Measurements from ENCODE around the gene CFDP1.
"Not testable (repeated sequence)": the region's sequence is repeated elsewhere in the genome, so short reads cannot be mapped to it uniquely, and the experiment has no call there.

CFDP1 gene

DNA sequence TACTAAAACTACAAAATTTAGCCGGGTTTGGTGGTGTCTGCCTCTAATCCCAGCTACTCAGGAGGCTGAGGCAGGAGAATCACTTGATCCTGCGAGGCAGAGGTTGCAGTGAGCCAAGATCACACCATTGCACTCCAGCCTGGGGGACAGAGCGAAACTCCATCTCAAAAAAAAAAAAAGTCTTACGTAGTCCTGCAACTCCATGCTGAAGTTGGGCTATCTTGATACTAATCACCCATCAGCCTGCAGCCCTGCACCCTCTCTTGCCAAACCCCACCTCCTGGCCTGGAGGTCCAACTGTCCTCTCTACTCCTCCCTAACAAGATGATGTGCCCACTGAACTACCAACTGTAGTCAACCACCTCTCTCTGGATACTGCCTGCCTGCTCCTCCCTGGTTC, 26.4 kb upstream of the CFDP1 start:
- no peak for DNase-seq (ENCODE audit: extremely low read depth in 1 of 2, low read depth in 1 of 2)

DNA sequence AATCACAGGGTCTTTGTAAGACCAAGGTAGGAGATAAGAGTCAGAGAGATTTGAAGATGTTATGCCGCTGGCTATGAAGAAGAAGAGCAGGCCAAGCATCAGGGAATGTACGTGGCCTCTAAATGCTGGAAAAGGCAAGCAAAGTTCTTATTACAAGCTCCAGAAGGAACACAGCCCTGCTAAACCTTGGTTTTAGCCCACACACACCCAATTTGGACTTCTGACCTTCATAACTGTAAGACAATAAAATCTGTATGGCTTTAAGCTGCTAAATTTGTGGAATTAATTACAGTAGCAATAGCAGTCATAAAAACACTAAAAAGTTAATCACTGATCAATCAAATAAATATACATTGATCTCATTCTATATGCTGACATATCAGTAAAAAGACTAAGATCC, 25.1 kb upstream of the CFDP1 start:
- no peak for DNase-seq (ENCODE audit: extremely low read depth in 1 of 2, low read depth in 1 of 2)

DNA sequence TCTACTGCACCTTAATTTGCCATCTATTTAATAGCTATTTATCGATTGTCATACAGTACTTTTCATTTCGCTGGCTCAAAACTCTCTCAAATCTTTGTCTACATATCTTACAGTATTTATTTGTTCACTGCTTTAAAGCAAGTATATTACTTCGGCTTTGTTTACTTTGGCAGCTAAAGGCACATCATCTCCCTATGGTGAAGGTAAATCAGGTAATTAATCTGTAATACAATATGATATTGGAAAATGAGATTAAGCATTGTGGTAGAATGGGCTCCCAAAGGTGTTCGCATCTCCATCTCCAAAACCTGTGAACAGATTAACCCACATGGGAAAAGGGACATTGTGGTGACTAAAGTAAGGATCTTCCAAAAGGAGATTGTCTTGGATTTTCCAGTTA, 24.7 kb upstream of the CFDP1 start:
- DNase-seq (ENCODE audit: extremely low read depth in 1 of 2, low read depth in 1 of 2): no peak

DNA sequence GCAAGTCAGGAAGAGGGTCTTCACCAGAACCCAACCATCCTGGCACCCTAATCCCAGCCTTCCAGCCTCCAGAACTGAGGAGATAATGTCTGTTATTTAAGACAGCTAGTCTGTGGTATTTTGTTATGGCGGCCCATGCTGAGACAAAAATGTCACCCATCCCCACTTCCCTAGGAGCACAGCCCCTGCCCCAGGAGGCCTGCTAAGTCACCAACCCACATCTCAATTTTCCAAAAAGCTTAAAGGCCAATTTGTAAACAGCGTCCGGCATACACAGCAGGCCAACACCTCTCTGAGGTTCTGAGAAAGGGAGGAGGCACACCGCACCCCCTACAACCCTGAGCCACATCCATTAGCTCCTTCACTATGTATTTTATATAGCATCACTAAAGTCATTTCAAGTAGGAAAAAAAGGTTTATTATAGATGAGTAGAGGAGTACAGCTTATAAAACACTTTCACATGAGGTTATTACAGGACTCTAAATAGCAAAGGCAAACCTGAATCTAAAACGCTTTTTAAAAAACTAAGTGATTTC, 24.2 kb upstream of the CFDP1 start:
- no peak for DNase-seq (ENCODE audit: extremely low read depth in 1 of 2, low read depth in 1 of 2)

DNA sequence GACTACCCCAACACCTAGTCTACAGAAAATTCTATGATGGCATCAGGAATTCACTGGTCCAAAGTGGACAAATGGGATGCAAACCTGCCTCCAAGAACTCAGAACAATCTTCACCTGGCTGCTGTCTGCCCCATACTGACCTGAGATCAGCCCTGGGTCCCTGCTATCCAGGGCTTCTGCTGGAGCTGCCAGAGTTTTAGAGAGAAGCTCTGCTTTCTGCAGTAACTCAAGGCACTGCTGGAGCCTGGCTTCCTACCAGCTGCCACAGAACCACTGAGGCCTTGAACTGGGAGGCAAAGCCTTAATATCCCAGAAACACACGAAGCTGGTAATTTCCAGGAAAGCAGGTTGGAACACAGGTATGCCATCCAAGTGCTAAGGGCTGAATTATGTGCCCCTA, 23.7 kb upstream of the CFDP1 start:
- DNase-seq (ENCODE audit: extremely low read depth in 1 of 2, low read depth in 1 of 2): no peak

DNA sequence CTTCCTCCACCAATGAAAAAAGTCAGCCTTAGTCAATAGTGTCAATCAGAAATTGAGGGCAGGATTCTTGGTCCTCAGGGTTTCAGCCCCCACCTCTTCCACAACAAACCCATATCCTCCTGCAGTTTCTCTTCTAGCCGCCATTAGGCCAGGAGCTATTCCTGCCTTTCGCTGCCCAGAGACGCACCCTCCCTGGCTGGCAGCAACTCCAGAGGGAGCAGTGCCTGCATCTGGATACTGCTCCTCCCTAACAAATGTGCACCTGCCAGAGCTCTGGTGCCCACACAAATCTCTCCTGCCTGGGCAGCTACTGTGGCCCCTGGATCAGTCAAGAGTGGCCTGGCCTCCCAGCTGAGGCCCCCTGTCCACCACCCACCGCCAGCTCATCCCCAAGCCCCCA, 23.2 kb upstream of the CFDP1 start:
- DNase-seq (ENCODE audit: extremely low read depth in 1 of 2, low read depth in 1 of 2): not testable (repeated sequence)

DNA sequence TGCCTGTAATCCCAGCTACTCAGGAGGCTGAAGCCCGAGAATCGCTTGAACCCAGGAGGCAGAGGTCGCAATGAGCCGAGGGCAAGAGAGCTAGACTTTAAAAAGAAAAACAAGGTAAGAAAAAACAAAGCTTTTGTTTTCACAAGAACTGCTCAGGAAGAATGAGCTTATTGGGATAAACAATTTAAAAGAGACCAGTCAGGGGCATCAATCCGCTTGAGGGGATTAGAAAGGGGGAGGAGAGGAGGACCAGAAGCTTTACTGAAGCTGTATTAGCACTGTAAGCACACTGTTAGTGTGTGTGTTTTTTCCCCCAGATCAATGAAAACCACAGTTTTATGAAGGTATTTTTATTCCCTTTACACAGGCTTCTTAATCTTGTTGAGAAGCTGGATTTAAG, 22.4 kb upstream of the CFDP1 start:
- DNase-seq (ENCODE audit: extremely low read depth in 1 of 2, low read depth in 1 of 2): no peak

DNA sequence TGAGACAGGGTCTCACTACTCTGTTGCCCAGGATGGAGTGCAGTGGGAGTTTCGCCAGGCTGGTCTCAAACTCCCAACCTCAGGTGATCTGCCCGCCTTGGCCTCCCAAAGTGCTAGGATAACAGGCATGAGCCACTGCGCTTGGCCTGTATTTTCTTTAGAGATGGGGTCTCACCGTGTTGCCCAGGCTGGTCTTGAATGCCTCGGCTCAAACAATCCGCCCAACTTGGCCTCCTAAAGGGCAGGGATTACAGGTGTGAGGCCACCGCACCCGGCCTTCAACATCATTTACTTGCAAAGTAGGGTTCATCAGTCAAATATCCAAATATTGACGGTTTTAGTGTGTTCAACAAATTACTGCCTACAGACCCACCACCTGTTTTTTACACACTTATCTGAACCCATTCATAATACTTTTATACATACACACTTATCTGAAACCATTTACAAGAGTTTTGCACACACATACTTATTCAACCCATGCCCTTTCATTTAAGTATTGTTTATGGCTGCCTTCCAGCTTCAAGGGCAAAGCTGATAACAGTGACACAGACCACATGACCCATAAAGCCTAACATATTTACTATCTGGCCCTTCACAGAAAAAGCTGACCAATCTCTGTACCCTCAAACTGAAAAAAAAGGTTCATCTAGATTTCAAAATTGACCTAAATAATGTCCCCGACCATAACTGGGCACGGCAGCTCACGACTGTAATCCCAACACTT, 19.3 kb upstream of the CFDP1 start:
- DNase-seq (ENCODE audit: extremely low read depth in 1 of 2, low read depth in 1 of 2): no peak

DNA sequence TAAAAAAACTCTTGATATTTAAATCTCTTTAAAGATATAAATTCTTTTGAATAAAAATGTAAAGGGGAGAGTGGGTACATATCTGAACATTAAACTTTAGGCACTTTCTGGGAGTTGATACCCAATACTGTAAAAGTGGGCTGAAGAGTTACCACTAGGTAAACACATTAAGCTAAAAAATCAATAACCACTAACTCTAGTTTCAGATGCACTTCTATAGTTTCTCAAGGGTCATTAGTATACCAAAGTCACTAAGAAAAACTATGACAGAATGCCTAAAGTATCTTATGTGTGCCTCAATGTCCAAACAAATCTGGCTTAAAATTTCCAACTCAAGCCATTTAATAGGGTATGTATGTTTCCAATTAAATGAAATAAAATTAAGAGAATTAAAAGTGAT, 13.1 kb upstream of the CFDP1 start:
- DNase-seq (ENCODE audit: extremely low read depth in 1 of 2, low read depth in 1 of 2): no peak

DNA sequence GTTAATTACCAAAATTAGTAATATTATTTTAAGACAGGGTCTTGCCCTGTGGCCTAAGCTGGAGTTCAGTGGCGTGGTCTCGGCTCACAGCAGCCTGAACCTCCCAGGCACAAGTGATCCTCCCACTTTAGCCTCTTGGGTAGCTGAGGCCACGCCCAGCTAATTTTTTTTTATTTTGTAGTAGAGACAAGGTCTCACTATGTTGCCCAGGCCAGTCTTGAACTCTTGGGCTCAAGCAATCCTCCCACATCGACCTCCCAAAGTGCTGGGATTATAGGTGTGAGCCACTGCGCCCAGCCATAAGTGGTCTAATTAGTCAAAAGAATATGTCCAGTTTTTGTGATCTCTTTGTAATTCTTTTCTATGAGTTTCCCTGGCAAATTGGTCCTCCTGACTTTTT, 12.0 kb upstream of the CFDP1 start:
- DNase-seq (ENCODE audit: extremely low read depth in 1 of 2, low read depth in 1 of 2): no peak

DNA sequence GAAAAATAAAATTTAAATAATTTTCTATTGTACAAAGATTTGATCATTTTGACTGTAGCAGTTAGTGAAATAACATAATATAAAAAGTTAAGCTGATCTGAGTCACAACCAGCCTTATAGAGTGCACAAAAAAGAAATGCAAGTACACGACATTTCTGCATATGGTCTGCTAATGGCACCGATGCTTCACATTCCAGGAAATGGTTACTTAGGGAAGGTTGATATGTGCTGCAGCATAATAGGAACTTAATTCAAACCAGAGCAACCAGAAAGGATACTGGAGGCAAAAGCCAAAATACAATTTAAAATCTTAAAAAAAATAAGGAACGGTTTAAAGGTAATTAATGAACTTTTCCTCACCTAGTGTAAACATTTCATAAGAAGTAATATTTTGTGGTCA, 10.0 kb upstream of the CFDP1 start:
- no peak for DNase-seq (ENCODE audit: extremely low read depth in 1 of 2, low read depth in 1 of 2)

DNA sequence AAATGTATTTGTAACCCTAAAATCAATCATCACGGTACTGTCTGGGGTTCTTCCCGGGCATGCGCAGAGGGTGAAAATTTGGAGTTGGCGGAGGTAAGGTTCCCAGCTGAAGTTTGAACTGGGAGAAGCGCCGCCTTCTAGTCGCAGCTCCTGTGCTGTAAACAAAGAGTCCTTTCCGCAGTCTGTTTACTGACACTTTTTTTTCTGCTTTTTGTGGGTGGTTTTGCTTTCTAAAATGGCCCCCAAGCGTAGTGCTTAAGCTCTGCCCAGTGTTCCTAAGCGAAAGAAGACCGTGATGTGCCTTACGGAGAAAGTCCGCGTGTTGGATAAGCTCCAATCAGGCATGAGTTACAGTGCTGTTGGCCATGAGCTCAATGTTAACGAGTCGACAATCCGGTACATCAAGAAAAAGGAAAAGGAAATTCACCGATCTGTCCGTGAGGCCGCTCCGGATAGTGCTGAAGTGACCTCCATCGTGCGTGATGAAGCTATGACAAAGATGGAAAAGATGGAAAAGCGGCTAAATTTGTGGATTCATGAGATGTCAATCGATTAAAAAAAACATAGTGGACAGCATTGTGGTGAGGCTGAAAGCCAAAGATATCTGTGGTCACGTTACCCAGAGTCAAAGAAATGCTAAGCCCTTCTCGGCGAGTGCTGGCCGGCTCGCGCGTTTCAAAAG, 570 bp upstream of the CFDP1 start:
- no peak for DNase-seq (ENCODE audit: extremely low read depth in 1 of 2, low read depth in 1 of 2)

DNA sequence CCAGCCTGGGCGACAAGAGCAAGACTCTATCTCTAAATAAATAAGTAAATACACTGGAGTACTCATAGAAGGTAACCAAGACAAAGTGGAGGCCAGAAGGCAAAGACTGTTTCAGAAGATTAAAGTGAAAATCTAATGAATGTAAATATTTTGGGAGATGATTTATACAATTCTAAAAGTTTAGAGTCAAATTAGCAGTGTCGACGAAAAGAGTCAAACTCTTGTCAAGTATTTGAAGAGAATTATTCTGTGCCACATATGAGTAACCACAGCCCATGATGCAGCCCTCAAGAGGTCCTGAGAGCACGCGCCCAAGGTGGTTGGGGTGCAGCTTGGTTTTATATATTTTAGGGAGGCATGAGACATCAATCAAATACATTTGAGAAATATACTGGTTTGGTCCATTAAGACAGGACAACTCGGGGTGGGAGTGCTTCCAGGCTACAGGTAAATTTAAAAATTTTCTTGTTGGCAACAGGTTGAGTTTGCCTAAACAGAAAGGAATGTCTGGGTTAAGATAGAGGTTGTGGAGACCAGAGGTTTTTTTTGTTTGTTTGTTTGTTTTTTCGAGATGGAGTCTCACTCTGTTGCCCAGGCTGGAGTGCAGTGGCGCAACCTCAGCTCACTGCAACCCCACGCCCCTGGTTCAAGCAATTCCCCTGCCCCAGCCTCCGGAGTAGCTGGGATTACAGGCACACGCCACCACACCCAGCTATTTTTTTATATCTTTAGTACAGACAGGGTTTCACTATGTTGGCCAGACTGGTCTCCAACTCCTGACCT, 3.5 kb downstream of the CFDP1 start:
- no peak for DNase-seq (ENCODE audit: extremely low read depth in 1 of 2, low read depth in 1 of 2)

DNA sequence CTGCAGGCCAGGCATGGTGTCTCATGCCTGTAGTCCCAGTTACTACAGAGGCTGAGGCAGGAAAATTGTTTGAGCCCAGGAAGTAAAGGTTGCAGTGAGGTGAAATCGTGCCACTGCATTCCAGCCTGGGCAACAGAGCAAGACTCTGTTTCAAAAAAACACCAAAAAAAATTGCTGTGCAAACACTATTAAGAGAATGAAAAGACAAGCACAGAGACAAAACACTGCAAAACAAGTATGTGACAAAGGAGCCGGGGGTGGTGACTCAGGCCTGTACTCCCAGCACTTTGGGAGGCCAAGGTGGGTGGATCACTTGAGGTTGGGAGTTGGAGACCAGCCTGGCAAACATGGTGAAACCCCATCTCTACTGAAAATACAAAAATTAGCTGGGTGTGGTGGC, 6.8 kb downstream of the CFDP1 start:
- DNase-seq (ENCODE audit: extremely low read depth in 1 of 2, low read depth in 1 of 2): not testable (repeated sequence)

DNA sequence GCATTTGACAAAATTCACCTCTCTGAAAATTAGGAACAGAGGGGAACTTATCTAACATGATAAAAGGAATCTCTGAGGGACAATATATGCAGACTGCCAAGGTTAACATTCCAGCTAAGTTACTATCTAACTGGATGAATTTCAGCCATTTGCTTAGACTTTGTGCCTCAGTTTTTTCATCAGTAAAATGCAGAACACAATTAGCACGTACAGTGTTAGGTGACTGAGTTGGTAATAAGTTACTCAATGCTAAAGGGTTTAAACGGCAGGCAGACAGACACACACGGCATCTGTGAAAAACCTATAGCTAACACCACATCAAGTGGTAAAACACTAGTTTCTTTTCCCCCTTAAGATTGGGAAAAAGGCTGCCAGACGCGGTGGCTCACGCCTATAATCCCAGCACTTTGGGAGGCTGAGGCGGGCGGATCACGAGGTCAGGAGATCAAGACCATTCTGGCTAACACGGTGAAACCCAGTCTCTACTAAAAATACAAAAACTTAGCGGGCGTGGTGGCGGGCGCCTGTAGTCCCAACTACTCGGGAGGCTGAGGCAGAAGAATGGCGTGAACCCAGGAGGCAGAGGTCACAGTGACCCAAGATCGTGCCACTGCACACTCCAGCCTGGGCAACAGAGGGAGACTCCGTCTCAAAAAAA, 9.1 kb downstream of the CFDP1 start:
- DNase-seq (ENCODE audit: extremely low read depth in 1 of 2, low read depth in 1 of 2): not testable (repeated sequence)

DNA sequence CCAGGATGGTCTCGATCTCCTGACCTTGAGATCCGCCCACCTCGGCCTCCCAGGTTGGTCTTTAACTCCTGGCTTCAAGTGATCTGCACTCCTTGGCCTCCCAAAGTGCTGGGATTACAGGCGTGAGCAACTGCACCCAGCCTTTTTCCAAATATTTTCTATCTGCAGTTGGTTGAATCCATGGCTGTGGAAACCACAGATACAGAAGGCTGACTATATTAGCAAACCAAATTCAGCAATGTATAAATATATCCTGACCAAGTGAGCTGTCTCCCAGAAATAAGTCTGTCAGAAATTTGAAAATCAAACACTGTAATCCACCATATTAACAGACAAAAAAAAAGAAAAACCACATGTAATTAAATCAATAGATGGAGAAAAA, 9.6 kb downstream of the CFDP1 start:
- DNase-seq (ENCODE audit: extremely low read depth in 1 of 2, low read depth in 1 of 2): no peak

DNA sequence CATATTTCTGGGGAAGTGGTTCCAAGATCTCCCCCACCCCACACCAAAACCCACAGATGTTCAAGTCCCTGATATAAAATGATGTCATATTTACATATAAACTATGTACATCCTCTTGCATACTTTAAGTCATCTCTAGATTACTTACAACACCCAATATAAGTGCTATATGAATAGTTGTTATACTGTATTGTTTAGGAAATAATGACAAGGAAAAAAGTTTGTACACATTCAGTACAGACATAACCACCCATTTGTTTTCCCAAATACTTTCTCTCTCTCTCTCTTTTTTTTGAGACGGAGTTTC, 11.5 kb downstream of the CFDP1 start:
- no peak for DNase-seq (ENCODE audit: extremely low read depth in 1 of 2, low read depth in 1 of 2)

DNA sequence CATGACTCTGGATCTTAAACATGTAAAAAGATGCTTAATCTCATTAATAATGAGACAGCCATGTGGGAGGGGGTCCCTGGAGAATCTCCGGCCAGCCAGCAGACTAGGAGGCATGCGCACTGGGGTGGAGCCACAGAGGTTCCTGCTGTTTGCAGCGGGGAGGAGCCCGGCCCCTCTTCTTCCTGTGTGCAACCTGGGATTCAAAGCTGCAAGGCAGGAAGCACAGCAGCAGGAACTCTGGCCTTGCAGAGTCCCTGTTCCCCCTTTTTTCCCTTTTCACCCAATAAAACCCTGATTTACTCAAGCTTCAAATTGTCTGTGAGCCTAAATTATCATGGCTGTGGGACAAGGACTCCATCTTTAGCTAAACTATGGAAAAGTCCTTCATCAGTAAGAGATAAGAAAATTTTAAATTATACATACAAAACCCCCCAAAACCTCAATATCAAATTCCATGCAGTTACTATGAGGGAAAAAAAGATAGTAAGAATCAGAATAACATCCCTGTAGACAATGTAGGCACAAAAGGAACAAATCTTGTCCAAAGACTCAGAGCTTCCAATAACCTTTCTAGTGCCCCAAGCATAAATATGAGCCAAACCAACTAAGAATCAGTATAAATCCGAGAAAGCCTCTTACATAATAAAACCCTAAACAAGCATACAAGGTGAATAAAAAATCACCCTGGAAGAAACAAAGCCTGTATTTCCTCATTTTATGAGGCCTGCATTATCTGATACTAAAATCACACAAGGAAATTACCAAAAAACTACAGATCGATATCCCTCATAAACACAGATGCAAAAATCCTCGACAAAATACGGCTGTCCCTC, 12.1 kb downstream of the CFDP1 start:
- no peak for DNase-seq (ENCODE audit: extremely low read depth in 1 of 2, low read depth in 1 of 2)

DNA sequence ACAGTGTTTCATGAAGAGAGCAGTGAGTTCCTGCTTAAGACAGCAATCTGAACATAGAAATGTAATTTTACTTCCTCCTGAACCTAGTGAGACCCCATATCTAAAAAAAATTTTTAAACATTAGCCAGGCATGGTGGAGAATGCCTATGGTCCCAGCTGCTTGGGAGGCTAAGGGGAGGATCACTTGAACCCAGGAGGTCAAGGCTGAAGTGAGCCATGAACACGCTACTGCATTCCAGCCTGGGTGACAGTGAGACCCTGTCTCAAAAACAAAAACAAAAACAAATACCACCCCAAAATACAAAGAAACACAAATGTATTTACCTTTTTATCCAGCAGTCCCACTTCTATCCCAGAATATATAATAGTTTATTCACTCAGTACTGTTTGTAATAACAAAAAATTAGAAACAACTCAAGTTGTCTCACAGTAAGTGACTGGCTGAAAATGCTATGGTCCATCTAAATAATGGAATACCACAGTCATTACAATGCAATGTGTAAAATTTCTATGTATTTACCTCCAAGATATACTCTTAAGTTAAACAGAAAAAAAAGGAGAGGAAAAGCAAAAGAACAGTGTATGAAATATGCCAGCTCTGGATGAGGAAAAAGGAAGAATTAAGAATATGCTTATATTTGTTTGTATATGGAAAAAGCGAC, 16.3 kb downstream of the CFDP1 start:
- DNase-seq (ENCODE audit: extremely low read depth in 1 of 2, low read depth in 1 of 2): no peak

All from activated CD8-positive, alpha-beta memory T cell treated with anti-CD3 and anti-CD28 coated beads for 1 hour (primary cell).